DMS153 treated with DMSO at 0.1 percent for 48 hours (cell line): ENCODE measurements around the gene SLC30A3.

Experiments
- DNase-seq: peaks from one replicate; lab custom pipeline; 2025; ENCODE audit not compliant: unreplicated experiment; lab: John Stamatoyannopoulos, UW

The SLC30A3 gene

GRCh38 chr2:27206346-27206745, 56.5 kb downstream of the SLC30A3 start:
- no peak for DNase-seq

DNA sequence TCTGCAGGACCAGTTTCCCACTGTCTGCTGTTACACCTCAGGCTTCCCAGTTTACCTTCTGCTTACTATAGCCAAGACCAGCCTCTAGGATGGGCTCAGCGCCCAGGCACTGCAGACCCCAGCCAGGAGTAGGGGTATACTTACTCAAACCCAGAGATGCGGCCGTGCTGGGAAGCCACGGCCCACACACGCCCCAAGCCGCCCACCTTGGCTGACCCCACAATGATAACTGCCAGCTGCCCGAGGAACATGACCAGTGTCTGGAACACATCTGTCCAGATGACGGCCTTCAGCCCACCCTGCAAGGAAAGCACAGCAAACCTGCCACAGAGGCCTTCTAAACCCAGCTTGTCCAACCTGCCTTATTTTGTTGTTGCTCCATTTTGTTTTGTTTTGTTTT, 57.6 kb downstream of the SLC30A3 start:
- DNase-seq: no peak

GRCh38 chr2:27204566-27204965, 58.3 kb downstream of the SLC30A3 start:
- DNase-seq: no peak

DNA sequence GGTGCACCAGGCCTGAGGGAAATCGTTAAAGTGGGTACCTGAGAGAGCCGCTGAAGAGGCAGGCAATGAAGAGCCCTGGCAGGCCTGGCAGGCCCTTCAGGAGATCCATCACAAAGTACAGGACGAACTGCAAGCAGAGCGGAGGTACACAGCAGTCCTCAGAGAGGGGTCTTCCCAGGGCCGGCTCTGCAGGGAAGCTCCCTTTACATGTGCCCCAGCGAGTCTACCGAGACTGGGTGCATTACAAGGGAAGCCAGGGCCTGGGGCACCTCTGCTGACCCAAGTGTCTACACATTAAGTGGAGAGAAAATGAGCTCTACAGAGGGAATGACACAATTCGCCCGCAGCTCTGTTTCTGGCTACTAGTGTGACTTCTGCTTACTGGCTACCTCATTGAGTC, 59.1 kb downstream of the SLC30A3 start:
- no peak for DNase-seq
